Measurements from ENCODE around the gene DEFB131B.
A peak's percentile ranks its signal among the peaks of the same experiment; 100 is the strongest.
"Not testable (repeated sequence)": the region's sequence is repeated elsewhere in the genome, so short reads cannot be mapped to it uniquely, and the experiment has no call there.

Gene DEFB131B

DNA sequence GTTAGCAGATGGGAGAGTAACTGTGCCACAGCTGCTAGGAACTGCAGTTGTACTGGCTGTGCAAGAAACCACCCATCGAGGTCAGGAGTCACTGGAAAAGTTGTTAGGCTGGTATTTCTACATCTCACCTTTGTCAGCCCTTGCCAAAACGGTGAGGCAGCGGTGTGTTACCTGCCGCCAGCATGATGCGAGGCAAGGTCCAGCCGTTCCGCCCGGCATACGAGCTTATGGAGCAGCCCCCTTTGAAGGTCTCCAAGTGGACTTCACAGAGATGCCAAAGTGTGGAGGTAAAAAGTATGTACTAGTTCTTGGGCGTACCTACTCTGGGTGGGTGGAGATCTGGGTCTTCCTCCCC, 33.7 kb downstream of the DEFB131B start:
- not testable (repeated sequence) for DNase-seq

GRCh38 chr11:71913756-71914526, 35.7 kb downstream of the DEFB131B start:
- DNase-seq, result no peak

- no peak for DNase-seq
These were observed 36.5 kb downstream of the DEFB131B start for GRCh38 chr11:71914617-71915189.

DNA sequence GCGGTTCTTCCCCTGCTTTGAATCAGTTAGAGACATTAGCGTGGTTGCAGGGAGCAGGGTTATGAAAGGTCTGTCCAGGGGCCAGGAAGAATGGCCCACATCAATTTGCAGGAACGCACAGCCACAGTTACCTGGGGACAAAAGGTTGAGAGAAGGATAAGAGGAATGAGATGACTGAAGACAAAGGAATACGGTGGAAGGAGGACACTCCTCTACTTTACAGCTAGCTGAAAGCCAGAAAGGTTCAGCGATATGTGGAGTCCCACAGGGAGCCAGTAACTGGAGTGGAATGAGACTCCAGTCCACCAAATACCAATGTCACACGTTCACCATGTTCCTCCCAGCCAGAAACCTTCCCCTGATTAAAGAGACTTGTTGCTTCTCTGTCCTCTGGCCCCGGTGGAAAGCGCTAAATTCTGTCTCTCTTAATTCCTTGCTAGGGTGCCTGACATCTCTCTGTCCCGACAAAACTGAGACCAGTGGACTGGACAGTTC, 39.4 kb downstream of the DEFB131B start:
- DNase-seq, result no peak

DNA sequence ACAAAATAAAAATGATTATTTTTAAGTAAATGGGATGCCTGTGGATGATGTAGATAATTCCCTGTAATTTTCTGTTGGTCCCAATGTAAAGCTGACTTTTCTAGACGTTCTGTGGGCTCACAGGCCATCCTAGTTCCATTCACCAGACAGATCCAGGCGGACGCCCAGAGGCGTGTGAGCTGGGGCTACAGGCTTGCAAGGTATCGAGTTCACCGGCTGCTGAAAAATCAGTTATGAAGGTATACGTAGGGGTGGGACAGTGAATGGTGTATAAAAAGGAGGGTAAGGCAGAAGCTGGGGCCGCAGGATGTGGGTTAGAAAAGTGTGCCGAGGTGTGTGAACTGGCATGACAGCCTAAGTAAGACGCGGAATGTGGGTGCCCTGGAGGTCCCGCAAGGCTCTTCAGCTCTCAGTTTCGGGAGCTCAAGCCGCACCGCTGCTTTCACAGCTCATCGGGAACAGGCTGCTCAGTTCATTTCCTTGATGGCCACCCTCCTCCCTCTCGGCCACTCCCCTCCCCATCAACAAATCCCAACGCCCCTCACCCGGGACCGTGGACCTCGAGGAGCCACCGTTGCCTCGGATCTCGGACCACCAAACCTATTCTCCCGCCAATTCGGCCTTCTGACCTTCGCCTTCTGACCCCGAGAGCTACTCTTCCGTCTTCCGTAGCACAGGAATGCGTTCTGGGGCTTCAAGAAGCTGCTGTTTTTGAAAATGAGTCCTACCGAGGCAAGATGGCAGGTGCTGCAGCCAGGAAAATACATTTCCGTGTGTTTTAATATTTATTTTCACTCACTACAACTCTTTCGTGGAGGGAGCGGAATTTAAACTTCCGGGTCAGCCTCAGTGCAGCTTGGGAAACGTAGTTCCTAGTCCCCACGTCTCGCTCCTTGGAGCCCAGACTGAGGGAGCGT, 49.8 kb downstream of the DEFB131B start, which contains the start of gene XNDC1N:
Gene XNDC1N, minus strand, starts transcription at position 775 of the 917 bp plus-strand sequence. CDS start 5,241 bp downstream, outside the sequence.
- DNase-seq, result peak; percentile 79

GRCh38 chr11:71928737-71929443, 50.6 kb downstream of the DEFB131B start, which contains the start of gene RNF121:
RNF121 (plus strand) TSS chr11:71929046; CDS start chr11:71929062, 16 bp downstream.
- peak; percentile 99 for DNase-seq

DNA sequence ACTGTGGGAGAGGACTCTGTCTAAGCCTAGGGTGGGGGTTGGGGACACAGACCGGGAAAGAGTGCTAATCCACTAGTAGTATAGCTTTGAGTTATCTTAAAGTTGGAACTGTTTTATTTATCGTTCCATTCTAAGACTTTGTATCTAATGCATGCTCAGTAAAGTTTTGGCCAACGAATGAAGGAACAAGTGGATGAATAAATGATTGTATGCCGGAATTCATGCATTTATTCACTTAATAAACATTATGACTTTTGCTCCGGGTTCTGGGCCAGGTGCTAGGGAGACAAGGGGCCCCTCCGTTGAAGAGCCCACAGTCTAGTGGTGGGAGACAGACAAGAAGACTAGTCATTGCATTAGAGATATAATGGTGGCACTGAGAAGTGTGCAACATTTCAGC, 51.2 kb downstream of the DEFB131B start:
- no peak for DNase-seq

GRCh38 chr11:71930556-71931244, 52.4 kb downstream of the DEFB131B start:
- DNase-seq, result no peak

GRCh38 chr11:71931245-71931602, 53.0 kb downstream of the DEFB131B start:
- DNase-seq, result no peak

DNA sequence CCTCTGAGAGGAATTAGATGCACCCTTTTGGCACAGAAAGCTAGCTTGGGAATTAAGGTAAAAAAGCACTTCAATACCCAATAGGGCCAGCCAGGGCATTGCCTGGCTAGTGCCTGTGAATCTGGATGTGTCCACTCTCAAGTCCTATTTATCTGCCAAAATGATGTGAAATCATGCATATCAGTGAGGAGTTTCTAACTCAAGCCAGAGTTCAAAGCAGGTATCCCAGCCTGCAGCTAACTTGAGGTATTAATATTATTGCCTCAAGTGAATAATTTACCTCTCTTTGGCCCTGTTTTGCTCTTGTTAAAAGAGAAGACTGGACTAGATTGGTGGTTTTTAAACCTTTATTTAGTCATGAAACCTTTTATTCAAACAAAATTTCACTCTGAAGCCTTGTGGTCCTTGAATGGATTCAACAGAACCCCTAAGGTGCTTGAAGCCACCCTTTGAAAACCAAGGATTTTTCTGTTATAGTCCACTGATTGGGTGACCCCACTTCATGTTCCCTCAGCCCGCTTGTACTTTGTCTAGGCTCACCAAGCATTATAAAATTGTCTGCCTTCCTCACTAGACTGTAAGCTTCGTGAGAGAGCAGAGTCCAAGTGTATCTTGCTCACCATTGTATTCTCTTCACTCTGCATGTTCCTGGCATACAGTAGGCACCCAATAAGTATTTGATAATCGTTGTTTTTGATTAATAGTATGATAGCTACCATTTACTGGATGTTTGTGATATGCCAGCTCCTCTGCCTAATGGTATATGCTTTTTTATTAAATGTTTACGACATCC, 55.1 kb downstream of the DEFB131B start:
- no peak for DNase-seq

Data from stimulated activated CD4-positive, alpha-beta T cell treated with anti-CD3 and anti-CD28 coated beads, Interleukin-4, amount 100 ng/mL, for 24 hours (primary cell).